ENCODE data around the gene KIF1B. TPM values are rescaled to one million over a fixed set of nuclear protein-coding genes. Genes with fewer than 3 reads are reported as not detected.

Gene KIF1B
- total RNA-seq, 2 donors from 2014 or later, result 39.7 to 47.4 TPM

DNA sequence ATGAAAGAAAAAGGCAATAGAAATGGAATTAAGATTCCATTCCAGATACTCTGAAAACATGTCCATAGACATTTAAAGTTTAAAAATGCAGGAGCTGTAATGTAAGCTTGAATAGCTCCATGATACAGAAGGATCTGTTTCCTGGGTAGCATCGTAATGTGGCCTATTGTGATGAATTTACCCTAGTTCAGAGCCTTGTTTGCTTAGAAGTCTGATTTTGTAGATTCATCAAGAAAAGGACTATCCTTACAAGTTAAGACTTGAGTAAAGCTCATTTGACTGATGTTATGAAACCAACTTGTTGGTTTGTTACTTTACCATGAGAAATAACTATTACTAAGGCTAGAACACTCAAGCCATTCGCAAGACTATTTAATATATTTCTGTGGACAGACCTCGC lies 55.5 kb downstream of the KIF1B start:
- no peak for DNase-seq
- Histone ChIP-seq H3K36me3 (no peaks in the 10 kb centered on the region), H3K4me1 (no peaks in the 10 kb centered on the region), H3K4me3 (no peak overlapping the region), H3K9ac (ENCODE audit: low read depth in 2 of 2, low read length in 2 of 2) (no peak overlapping the region), H3K27ac (no peak overlapping the region), H3K27me3 (no peaks in the 10 kb centered on the region), H3K9me3 (no peaks in the 10 kb centered on the region)
- intact Hi-C loops (cut with DNase I), result no loop called here
- TF ChIP-seq, protein P1, sequence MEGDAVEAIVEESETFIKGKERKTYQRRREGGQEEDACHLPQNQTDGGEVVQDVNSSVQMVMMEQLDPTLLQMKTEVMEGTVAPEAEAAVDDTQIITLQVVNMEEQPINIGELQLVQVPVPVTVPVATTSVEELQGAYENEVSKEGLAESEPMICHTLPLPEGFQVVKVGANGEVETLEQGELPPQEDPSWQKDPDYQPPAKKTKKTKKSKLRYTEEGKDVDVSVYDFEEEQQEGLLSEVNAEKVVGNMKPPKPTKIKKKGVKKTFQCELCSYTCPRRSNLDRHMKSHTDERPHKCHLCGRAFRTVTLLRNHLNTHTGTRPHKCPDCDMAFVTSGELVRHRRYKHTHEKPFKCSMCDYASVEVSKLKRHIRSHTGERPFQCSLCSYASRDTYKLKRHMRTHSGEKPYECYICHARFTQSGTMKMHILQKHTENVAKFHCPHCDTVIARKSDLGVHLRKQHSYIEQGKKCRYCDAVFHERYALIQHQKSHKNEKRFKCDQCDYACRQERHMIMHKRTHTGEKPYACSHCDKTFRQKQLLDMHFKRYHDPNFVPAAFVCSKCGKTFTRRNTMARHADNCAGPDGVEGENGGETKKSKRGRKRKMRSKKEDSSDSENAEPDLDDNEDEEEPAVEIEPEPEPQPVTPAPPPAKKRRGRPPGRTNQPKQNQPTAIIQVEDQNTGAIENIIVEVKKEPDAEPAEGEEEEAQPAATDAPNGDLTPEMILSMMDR (IDR thresholded peaks at IDR 0.05), result no peak

DNA sequence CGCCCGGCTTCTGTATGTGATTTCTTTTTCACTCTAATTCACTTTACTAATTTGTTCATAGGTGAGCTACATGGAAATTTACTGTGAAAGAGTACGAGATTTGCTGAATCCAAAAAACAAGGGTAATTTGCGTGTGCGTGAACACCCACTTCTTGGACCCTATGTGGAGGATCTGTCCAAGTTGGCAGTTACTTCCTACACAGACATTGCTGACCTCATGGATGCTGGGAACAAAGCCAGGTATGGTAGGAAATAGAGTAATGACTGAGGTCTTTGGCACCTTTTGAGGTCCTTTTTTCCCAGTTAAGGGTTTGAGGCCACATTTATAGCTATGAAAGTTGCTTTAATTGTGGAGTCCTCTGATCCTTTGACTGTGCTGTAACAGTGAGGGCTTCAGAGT lies 56.9 kb downstream of the KIF1B start:
- no peak for DNase-seq

DNA sequence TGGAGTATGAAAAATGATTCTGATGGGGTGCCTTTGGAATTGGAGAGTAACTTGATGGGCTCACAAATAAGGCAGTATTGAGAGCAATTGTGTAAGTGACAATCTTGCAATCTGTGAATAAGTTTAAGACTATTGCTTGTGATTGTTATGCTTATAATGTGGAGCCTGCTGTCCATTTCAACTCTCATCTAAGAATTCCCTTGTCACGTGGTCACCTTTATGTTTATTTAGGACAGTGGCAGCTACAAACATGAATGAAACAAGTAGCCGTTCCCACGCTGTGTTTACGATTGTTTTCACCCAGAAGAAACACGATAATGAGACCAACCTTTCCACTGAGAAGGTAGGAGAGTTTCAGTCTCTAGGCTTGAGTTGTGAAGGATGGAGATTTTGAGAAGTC lies 57.6 kb downstream of the KIF1B start:
- Histone ChIP-seq H3K4me1 (no peaks in the 10 kb centered on the region), H3K27me3 (no peaks in the 10 kb centered on the region), H3K9ac (ENCODE audit: low read depth in 2 of 2, low read length in 2 of 2) (no peak overlapping the region), H3K27ac (no peak overlapping the region), H3K36me3 (no peaks in the 10 kb centered on the region), H3K9me3 (no peaks in the 10 kb centered on the region), H3K4me3 (no peak overlapping the region)
- intact Hi-C loops (cut with DNase I), result no loop called here
- TF ChIP-seq, protein P1 (IDR thresholded peaks at IDR 0.05), result no peak
- no peak for DNase-seq

More for the DNA sequence above, 56.9 kb downstream of the KIF1B start:
- intact Hi-C loops (cut with DNase I), result no loop called here
- no peaks in the 10 kb centered on the region for H3K9me3 ChIP-seq
- H3K9ac ChIP-seq (ENCODE audit: low read depth in 2 of 2, low read length in 2 of 2), result no peak overlapping the region
- H3K4me1 ChIP-seq, result no peaks in the 10 kb centered on the region
- TF ChIP-seq, protein P1 (IDR thresholded peaks at IDR 0.05), result no peak
- no peak overlapping the region for H3K27ac ChIP-seq
- no peaks in the 10 kb centered on the region for H3K27me3 ChIP-seq
- no peak overlapping the region for H3K4me3 ChIP-seq
- no peaks in the 10 kb centered on the region for H3K36me3 ChIP-seq

DNA sequence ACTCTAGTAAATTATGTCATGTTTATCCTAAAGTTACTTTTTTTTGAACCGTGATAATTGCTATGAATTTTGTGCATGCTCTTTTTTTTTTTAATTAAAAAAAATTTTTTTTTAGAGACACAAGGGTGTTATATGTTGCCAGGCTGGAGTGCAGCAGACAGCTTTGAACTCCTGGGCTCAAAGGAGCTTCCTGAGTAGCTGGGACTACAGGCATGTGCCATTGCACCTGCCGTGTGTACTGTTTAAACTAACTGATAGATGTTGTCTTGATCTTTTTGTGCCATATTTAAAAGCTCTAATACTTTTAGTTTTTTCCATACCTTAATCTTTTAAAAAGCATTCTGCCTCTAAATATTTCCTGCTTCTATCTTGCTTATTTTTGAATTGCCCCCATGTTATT lies 60.7 kb downstream of the KIF1B start:
- Histone ChIP-seq H3K27ac (no peak overlapping the region), H3K4me3 (no peak overlapping the region), H3K27me3 (no peaks in the 10 kb centered on the region), H3K9ac (ENCODE audit: low read depth in 2 of 2, low read length in 2 of 2) (no peak overlapping the region), H3K4me1 (no peaks in the 10 kb centered on the region), H3K9me3 (no peaks in the 10 kb centered on the region), H3K36me3 (no peaks in the 10 kb centered on the region)
- TF ChIP-seq, protein P1 (IDR thresholded peaks at IDR 0.05), result no peak
- DNase-seq, result no peak
- intact Hi-C loops (cut with DNase I), result no loop called here

DNA sequence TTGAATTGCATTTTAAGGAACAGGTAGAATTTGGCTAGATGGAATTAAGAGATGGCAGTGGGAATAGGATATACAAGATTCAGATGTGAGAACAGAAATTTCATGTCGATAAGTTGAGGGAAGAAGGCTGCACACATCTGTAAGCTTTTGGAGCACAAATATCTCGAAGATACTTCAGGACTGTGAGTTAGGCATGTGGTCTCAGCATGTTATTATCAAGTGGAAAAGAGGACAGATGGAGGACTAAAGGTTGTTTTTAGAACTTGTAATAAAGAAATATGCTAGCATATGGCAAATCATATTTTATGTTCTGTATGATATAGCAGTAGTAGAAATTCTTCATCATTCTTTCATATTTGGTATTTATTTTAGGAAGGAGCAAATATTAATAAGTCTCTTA lies 61.5 kb downstream of the KIF1B start:
- no peak for DNase-seq
- TF ChIP-seq, protein P1 (IDR thresholded peaks at IDR 0.05), result no peak
- no peaks in the 10 kb centered on the region for H3K36me3 ChIP-seq
- H3K9me3 ChIP-seq, result no peaks in the 10 kb centered on the region
- H3K27me3 ChIP-seq, result no peaks in the 10 kb centered on the region
- H3K9ac ChIP-seq (ENCODE audit: low read depth in 2 of 2, low read length in 2 of 2), result peak overlapping the region in 1 of 2 donors; percentile 55
- H3K4me3 ChIP-seq, result no peak overlapping the region
- H3K4me1 ChIP-seq, result no peaks in the 10 kb centered on the region
- intact Hi-C loops (cut with DNase I), result no loop called here
- peak overlapping the region; percentile 1 for H3K27ac ChIP-seq

DNA sequence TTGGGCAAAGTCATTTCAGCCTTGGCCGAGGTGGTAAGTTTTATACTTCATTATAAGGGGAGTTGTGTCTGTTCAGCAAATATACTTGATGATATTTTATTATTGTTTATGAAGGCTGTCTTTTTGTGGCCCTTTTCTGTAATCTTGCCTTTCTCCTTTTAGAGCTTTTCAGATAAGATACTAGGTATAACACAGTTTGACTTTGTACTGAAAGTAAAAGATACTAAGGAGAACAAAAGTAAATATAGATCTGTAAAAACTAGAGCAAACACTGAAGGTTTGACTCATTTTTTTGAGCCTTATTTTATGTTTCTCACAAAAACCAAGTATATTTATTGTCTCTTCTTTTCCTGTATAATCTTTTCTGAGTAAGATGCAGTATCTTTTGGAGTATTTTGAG lies 61.9 kb downstream of the KIF1B start:
- Histone ChIP-seq H3K9me3 (no peaks in the 10 kb centered on the region), H3K27ac (peak overlapping the region; percentile 1), H3K9ac (ENCODE audit: low read depth in 2 of 2, low read length in 2 of 2) (no peak overlapping the region), H3K4me3 (no peak overlapping the region), H3K36me3 (no peaks in the 10 kb centered on the region), H3K4me1 (no peaks in the 10 kb centered on the region), H3K27me3 (no peaks in the 10 kb centered on the region)
- TF ChIP-seq, protein P1 (IDR thresholded peaks at IDR 0.05), result no peak
- intact Hi-C loops (cut with DNase I), result no loop called here
- DNase-seq, result no peak
